Hepatocyte (in vitro differentiated cells): ENCODE measurements around the gene KCNMA1.

ENCODE experiments used
- CTCF ChIP-seq: fragments of 200-600 bp; sonication (generic); IDR thresholded peaks from 2 replicates; pipeline ENCODE4 v1.5.1; 2016; ENCODE audit warnings: antibody characterized with exemption, mild to moderate bottlenecking; ENCODE audit not compliant: poor library complexity
- EZH2 ChIP-seq: fragments of 200-600 bp; sonication (generic); IDR thresholded peaks from 2 replicates; pipeline ENCODE4 v1.6.1; 2016; ENCODE audit warnings: antibody characterized with exemption, mild to moderate bottlenecking, borderline replicate concordance

GRCh38 chr10:77146712-77147336, 490.8 kb downstream of the KCNMA1 start:
- TF ChIP-seq CTCF (no peak), EZH2 (no peak)
